GM20431 (cell line): ENCODE measurements around the gene MPHOSPH10.
"Not testable (repeated sequence)": the region's sequence is repeated elsewhere in the genome, so short reads cannot be mapped to it uniquely, and the experiment has no call there.

Source experiments
- in situ Hi-C: fragments of 300-500 bp; cut with MseI, MboI; formaldehyde crosslinking; loops from one replicate; pipeline ENCODE4 v1.15.0; 2020; ENCODE audit warnings: low sequenced_read_pairs; ENCODE audit not compliant: unreplicated experiment

MPHOSPH10 gene

GRCh38 chr2:71130152-71130904 lies at the start of gene MPHOSPH10, which contains the start of gene MCEE:
MPHOSPH10 (plus strand) TSS chr2:71130634; CDS start chr2:71130666, 32 bp downstream.
MCEE (minus strand) TSS chr2:71130229; CDS start chr2:71130219, 10 bp downstream.
- in situ Hi-C loops: no loop called here

- in situ Hi-C loops: no loop called here
Observed at GRCh38 chr2:71082402-71083252, 47.8 kb upstream of the MPHOSPH10 start.

GRCh38 chr2:71083297-71083696 lies 47.1 kb upstream of the MPHOSPH10 start:
- in situ Hi-C loops: not testable (repeated sequence)

GRCh38 chr2:71083752-71084312 lies 46.6 kb upstream of the MPHOSPH10 start:
- in situ Hi-C loops: not testable (repeated sequence)

- in situ Hi-C loops: not testable (repeated sequence)
Observed at GRCh38 chr2:71085325-71086003, 45.0 kb upstream of the MPHOSPH10 start.

GRCh38 chr2:71089475-71089874 lies 41.0 kb upstream of the MPHOSPH10 start:
- in situ Hi-C loops: not testable (repeated sequence)

- in situ Hi-C loops: not testable (repeated sequence)
Observed at GRCh38 chr2:71091808-71092207, 38.6 kb upstream of the MPHOSPH10 start.

GRCh38 chr2:71092491-71093260 lies 37.8 kb upstream of the MPHOSPH10 start:
- in situ Hi-C loops: not testable (repeated sequence)

GRCh38 chr2:71100195-71100964 lies 30.1 kb upstream of the MPHOSPH10 start:
- in situ Hi-C loops: no loop called here

GRCh38 chr2:71101656-71102055 lies 28.8 kb upstream of the MPHOSPH10 start:
- in situ Hi-C loops: no loop called here

- in situ Hi-C loops: no loop called here
Observed at GRCh38 chr2:71102981-71103681, 27.3 kb upstream of the MPHOSPH10 start.

- in situ Hi-C loops: no loop called here
Observed at GRCh38 chr2:71103809-71104208, 26.6 kb upstream of the MPHOSPH10 start.

- in situ Hi-C loops: not testable (repeated sequence)
Observed at GRCh38 chr2:71106463-71106862, 24.0 kb upstream of the MPHOSPH10 start.

- in situ Hi-C loops: no loop called here
Observed at GRCh38 chr2:71108091-71108490, 22.3 kb upstream of the MPHOSPH10 start.

GRCh38 chr2:71113843-71114242 lies 16.6 kb upstream of the MPHOSPH10 start:
- in situ Hi-C loops: no loop called here

GRCh38 chr2:71117063-71117462 lies 13.4 kb upstream of the MPHOSPH10 start:
- in situ Hi-C loops: no loop called here

- in situ Hi-C loops: no loop called here
Observed at GRCh38 chr2:71120195-71120594, 10.2 kb upstream of the MPHOSPH10 start.

GRCh38 chr2:71121479-71121878 lies 9.0 kb upstream of the MPHOSPH10 start:
- in situ Hi-C loops: no loop called here
